GM12878 (cell line): Measurements from ENCODE around the gene SLC51A. TPM values are rescaled to one million over a fixed set of nuclear protein-coding genes. Genes with fewer than 3 reads are reported as not detected.

ENCODE experiments used
- ATF7 ChIP-seq: fragments of 450-650 bp; IDR thresholded peaks from 2 replicates; pipeline ENCODE4 v1.6.1; 2016; ENCODE audit warnings: low read depth, mild to moderate bottlenecking
- FOXM1 ChIP-seq: IDR thresholded peaks from 2 replicates; pipeline ENCODE4 v1.6.1; 2012; ENCODE audit warnings: low read depth, mild to moderate bottlenecking, inconsistent platforms, low read length, moderate library complexity
- RAD21 ChIP-seq: IDR thresholded peaks from 2 replicates; pipeline ENCODE4 v1.6.1; 2011; ENCODE audit warnings: mild to moderate bottlenecking, low read depth, low read length, moderate library complexity; ENCODE audit not compliant: insufficient read depth
- RB1 ChIP-seq: fragments of 450-650 bp; formaldehyde crosslinking; IDR thresholded peaks from 2 replicates; pipeline ENCODE4 v1.6.1; 2017; ENCODE audit warnings: mild to moderate bottlenecking, borderline replicate concordance
- ZBTB4 ChIP-seq: fragments of 450-650 bp; formaldehyde crosslinking; IDR thresholded peaks from 2 replicates; pipeline ENCODE4 v1.4.0; 2022; ENCODE audit warnings: mild to moderate bottlenecking, moderate library complexity
- ZZZ3 ChIP-seq: IDR thresholded peaks from 2 replicates; pipeline ENCODE4 v1.6.1; 2011; ENCODE audit warnings: low read depth; ENCODE audit not compliant: control insufficient read depth, insufficient read length
- polyA plus RNA-seq, 11 experiments: library from polyadenylated mRNA; depleted of rRNA in 4 of 11; unstranded in 6 of 11; stranded (reverse) in 5 of 11; fragments of >200 nt; fragmentation: Nextera tagmentation in 4 of 11; fragmentation: Illumina TruSeq in 1 of 11; extraction: Ambion mirVana in 4 of 11; extraction: Trizol in 1 of 11; gene quantifications; 1 replicate in 1 of 11; 2 replicates in 10 of 11; pipeline versions ENCODE4 v1.2.1 to v1.2.3, GENCODE V29; 2011 to 2016; ENCODE audit warnings: inconsistent platforms in 2 of 11, missing spikeins in 2 of 11, low read depth in 1 of 11
- total RNA-seq, 4 experiments: library from RNA; depleted of rRNA in 3 of 4; stranded (reverse); fragments of >200 nt in 3 of 4; fragmentation: Illumina TruSeq in 1 of 4; extraction: Trizol in 1 of 4; gene quantifications; 2 replicates each; pipeline versions ENCODE4 v1.2.1 to v1.2.3, GENCODE V29; 2013 to 2021
- TF ChIP-seq, protein P1 (sequence below): fragments of 450-650 bp; IDR thresholded peaks from 2 replicates; pipeline ENCODE4 v1.6.1; 2017; ENCODE audit warnings: mild to moderate bottlenecking, moderate library complexity

Gene SLC51A
- total and polyA plus RNA-seq, 10 of the 15 experiments (the other 5 are each of a cell fraction or from before 2014, with no cell fraction given) = 0.99 to 3.9 (median 2.2) TPM; not detected in 6

- TF ChIP-seq ZZZ3 = no peak
- TF ChIP-seq FOXM1 = no peak
- no peak for TF ChIP-seq ZBTB4 (CRISPR knock-in tag)
- TF ChIP-seq RB1 = no peak
- TF ChIP-seq ATF7 = no peak
- TF ChIP-seq, protein P1, sequence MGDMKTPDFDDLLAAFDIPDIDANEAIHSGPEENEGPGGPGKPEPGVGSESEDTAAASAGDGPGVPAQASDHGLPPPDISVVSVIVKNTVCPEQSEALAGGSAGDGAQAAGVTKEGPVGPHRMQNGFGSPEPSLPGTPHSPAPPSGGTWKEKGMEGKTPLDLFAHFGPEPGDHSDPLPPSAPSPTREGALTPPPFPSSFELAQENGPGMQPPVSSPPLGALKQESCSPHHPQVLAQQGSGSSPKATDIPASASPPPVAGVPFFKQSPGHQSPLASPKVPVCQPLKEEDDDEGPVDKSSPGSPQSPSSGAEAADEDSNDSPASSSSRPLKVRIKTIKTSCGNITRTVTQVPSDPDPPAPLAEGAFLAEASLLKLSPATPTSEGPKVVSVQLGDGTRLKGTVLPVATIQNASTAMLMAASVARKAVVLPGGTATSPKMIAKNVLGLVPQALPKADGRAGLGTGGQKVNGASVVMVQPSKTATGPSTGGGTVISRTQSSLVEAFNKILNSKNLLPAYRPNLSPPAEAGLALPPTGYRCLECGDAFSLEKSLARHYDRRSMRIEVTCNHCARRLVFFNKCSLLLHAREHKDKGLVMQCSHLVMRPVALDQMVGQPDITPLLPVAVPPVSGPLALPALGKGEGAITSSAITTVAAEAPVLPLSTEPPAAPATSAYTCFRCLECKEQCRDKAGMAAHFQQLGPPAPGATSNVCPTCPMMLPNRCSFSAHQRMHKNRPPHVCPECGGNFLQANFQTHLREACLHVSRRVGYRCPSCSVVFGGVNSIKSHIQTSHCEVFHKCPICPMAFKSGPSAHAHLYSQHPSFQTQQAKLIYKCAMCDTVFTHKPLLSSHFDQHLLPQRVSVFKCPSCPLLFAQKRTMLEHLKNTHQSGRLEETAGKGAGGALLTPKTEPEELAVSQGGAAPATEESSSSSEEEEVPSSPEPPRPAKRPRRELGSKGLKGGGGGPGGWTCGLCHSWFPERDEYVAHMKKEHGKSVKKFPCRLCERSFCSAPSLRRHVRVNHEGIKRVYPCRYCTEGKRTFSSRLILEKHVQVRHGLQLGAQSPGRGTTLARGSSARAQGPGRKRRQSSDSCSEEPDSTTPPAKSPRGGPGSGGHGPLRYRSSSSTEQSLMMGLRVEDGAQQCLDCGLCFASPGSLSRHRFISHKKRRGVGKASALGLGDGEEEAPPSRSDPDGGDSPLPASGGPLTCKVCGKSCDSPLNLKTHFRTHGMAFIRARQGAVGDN = no peak
- TF ChIP-seq RAD21 = no peak
Observed at GRCh38 chr3:196217307-196218154, 1.2 kb downstream of the SLC51A start (continued).
